ENCODE data around the gene ZCCHC24.

The ZCCHC24 gene

GRCh38 chr10:79468841-79469585, 23.6 kb upstream of the ZCCHC24 start:
- Histone ChIP-seq H2BK120ac (ENCODE audit: low read depth, low read length) (no peak overlapping the region), H3K36me3 (ENCODE audit: control insufficient read depth in 1 of 2, insufficient read depth in 2 of 2, low read depth in 1 of 2, low read length in 2 of 2) (no peaks in the 10 kb centered on the region), H3K79me1 (replicated peaks; ENCODE audit: low read length, poor library complexity, severe bottlenecking) (no peaks in the 10 kb centered on the region), H2AFZ (ENCODE audit: low read depth, low read length) (no peak overlapping the region), H3K4me3 (ENCODE audit: insufficient read depth in 1 of 2, low read depth in 1 of 2, low read length in 2 of 2) (no peak overlapping the region), H3K27me3 (ENCODE audit: control insufficient read depth in 1 of 2, insufficient read depth in 1 of 2, low read length in 2 of 2) (no peaks in the 10 kb centered on the region), H3K23ac (ENCODE audit: low read length in 2 of 2) (no peak overlapping the region), H3K4ac (ENCODE audit: low read depth in 1 of 2, low read length in 2 of 2) (no peak overlapping the region), H3K9ac (ENCODE audit: low read length) (no peak overlapping the region), H3K4me1 (ENCODE audit: control insufficient read depth, insufficient read depth, low read depth, low read length) (no peaks in the 10 kb centered on the region), H3K9me3 (ENCODE audit: control insufficient read depth, low read length) (no peaks in the 10 kb centered on the region), H3K14ac (ENCODE audit: low read length in 2 of 2) (no peak overlapping the region), H3K4me2 (ENCODE audit: low read length, poor library complexity, severe bottlenecking) (no peak overlapping the region), H2BK12ac (ENCODE audit: low read length in 2 of 2) (no peak overlapping the region), H2BK5ac (ENCODE audit: low read depth, low read length, poor library complexity, severe bottlenecking) (no peak overlapping the region), H3K18ac (ENCODE audit: low read depth in 1 of 2, low read length in 2 of 2) (no peak overlapping the region), H2AK5ac (ENCODE audit: low read length, severe bottlenecking) (no peak overlapping the region), H4K91ac (ENCODE audit: low read length) (no peak overlapping the region), H4K8ac (ENCODE audit: low read length) (no peak overlapping the region), H2BK15ac (ENCODE audit: low read depth, poor library complexity, severe bottlenecking) (peak overlapping the region; percentile 19), H3K27ac (ENCODE audit: low read length, poor library complexity, severe bottlenecking) (no peak overlapping the region)
- no peak for DNase-seq
- 70% methylated on average over 6 of the region's 6 CpGs for WGBS

GRCh38 chr10:79468015-79468560, 22.7 kb upstream of the ZCCHC24 start:
- no peak overlapping the region for H2AFZ ChIP-seq (ENCODE audit: low read depth, low read length)
- peak overlapping the region; percentile 55 for H2AK5ac ChIP-seq (ENCODE audit: low read length, severe bottlenecking)
- H4K8ac ChIP-seq (ENCODE audit: low read length), result peak overlapping the region; percentile 47
- H4K91ac ChIP-seq (ENCODE audit: low read length), result no peak overlapping the region
- H3K36me3 ChIP-seq (ENCODE audit: control insufficient read depth in 1 of 2, insufficient read depth in 2 of 2, low read depth in 1 of 2, low read length in 2 of 2), result no peaks in the 10 kb centered on the region
- H3K4me2 ChIP-seq (ENCODE audit: low read length, poor library complexity, severe bottlenecking), result no peak overlapping the region
- no peaks in the 10 kb centered on the region for H3K9me3 ChIP-seq (ENCODE audit: control insufficient read depth, low read length)
- no peak overlapping the region for H3K18ac ChIP-seq (ENCODE audit: low read depth in 1 of 2, low read length in 2 of 2)
- no peak overlapping the region for H2BK15ac ChIP-seq (ENCODE audit: low read depth, poor library complexity, severe bottlenecking)
- H2BK5ac ChIP-seq (ENCODE audit: low read depth, low read length, poor library complexity, severe bottlenecking), result no peak overlapping the region
- 77% methylated on average over 3 of the region's 3 CpGs for WGBS
- H3K4me1 ChIP-seq (ENCODE audit: control insufficient read depth, insufficient read depth, low read depth, low read length), result no peaks in the 10 kb centered on the region
- H3K79me1 ChIP-seq (replicated peaks; ENCODE audit: low read length, poor library complexity, severe bottlenecking), result no peaks in the 10 kb centered on the region
- no peak overlapping the region for H3K23ac ChIP-seq (ENCODE audit: low read length in 2 of 2)
- H3K27me3 ChIP-seq (ENCODE audit: control insufficient read depth in 1 of 2, insufficient read depth in 1 of 2, low read length in 2 of 2), result no peaks in the 10 kb centered on the region
- H3K14ac ChIP-seq (ENCODE audit: low read length in 2 of 2), result no peak overlapping the region
- peak overlapping the region; percentile 68 for H2BK120ac ChIP-seq (ENCODE audit: low read depth, low read length)
- peak overlapping the region in 1 of 2 experiments; percentile 1 for H2BK12ac ChIP-seq (ENCODE audit: low read length in 2 of 2)
- no peak overlapping the region for H3K4me3 ChIP-seq (ENCODE audit: insufficient read depth in 1 of 2, low read depth in 1 of 2, low read length in 2 of 2)
- no peak overlapping the region for H3K27ac ChIP-seq (ENCODE audit: low read length, poor library complexity, severe bottlenecking)
- no peak for DNase-seq
- peak overlapping the region; percentile 44 for H3K9ac ChIP-seq (ENCODE audit: low read length)
- H3K4ac ChIP-seq (ENCODE audit: low read depth in 1 of 2, low read length in 2 of 2), result no peak overlapping the region

GRCh38 chr10:79465341-79465740, 19.9 kb upstream of the ZCCHC24 start:
- Histone ChIP-seq H3K27me3 (ENCODE audit: control insufficient read depth in 1 of 2, insufficient read depth in 1 of 2, low read length in 2 of 2) (peaks cover 6 to 11% of the 10 kb centered on the region in 2 experiments), H3K14ac (ENCODE audit: low read length in 2 of 2) (no peak overlapping the region), H3K9me3 (ENCODE audit: control insufficient read depth, low read length) (no peaks in the 10 kb centered on the region), H3K23ac (ENCODE audit: low read length in 2 of 2) (no peak overlapping the region), H3K4me1 (ENCODE audit: control insufficient read depth, insufficient read depth, low read depth, low read length) (no peaks in the 10 kb centered on the region), H2BK12ac (ENCODE audit: low read length in 2 of 2) (no peak overlapping the region), H2AFZ (ENCODE audit: low read depth, low read length) (no peak overlapping the region), H3K4ac (ENCODE audit: low read depth in 1 of 2, low read length in 2 of 2) (no peak overlapping the region), H2BK15ac (ENCODE audit: low read depth, poor library complexity, severe bottlenecking) (no peak overlapping the region), H4K8ac (ENCODE audit: low read length) (no peak overlapping the region), H3K36me3 (ENCODE audit: control insufficient read depth in 1 of 2, insufficient read depth in 2 of 2, low read depth in 1 of 2, low read length in 2 of 2) (no peaks in the 10 kb centered on the region), H2AK5ac (ENCODE audit: low read length, severe bottlenecking) (no peak overlapping the region), H2BK120ac (ENCODE audit: low read depth, low read length) (no peak overlapping the region), H3K27ac (ENCODE audit: low read length, poor library complexity, severe bottlenecking) (no peak overlapping the region), H3K4me2 (ENCODE audit: low read length, poor library complexity, severe bottlenecking) (no peak overlapping the region), H3K79me1 (replicated peaks; ENCODE audit: low read length, poor library complexity, severe bottlenecking) (no peaks in the 10 kb centered on the region), H2BK5ac (ENCODE audit: low read depth, low read length, poor library complexity, severe bottlenecking) (no peak overlapping the region), H4K91ac (ENCODE audit: low read length) (no peak overlapping the region), H3K9ac (ENCODE audit: low read length) (no peak overlapping the region), H3K4me3 (ENCODE audit: insufficient read depth in 1 of 2, low read depth in 1 of 2, low read length in 2 of 2) (no peak overlapping the region), H3K18ac (ENCODE audit: low read depth in 1 of 2, low read length in 2 of 2) (no peak overlapping the region)
- no peak for DNase-seq
- WGBS, result 87% methylated on average over 2 of the region's 3 CpGs

- no peak overlapping the region for H2BK5ac ChIP-seq (ENCODE audit: low read depth, low read length, poor library complexity, severe bottlenecking)
- no peak overlapping the region for H2AK5ac ChIP-seq (ENCODE audit: low read length, severe bottlenecking)
- H3K4ac ChIP-seq (ENCODE audit: low read depth in 1 of 2, low read length in 2 of 2), result no peak overlapping the region
- no peaks in the 10 kb centered on the region for H3K36me3 ChIP-seq (ENCODE audit: control insufficient read depth in 1 of 2, insufficient read depth in 2 of 2, low read depth in 1 of 2, low read length in 2 of 2)
- H3K9ac ChIP-seq (ENCODE audit: low read length), result no peak overlapping the region
- no peak overlapping the region for H3K4me2 ChIP-seq (ENCODE audit: low read length, poor library complexity, severe bottlenecking)
- H3K27me3 ChIP-seq (ENCODE audit: control insufficient read depth in 1 of 2, insufficient read depth in 1 of 2, low read length in 2 of 2), result peaks cover 6 to 11% of the 10 kb centered on the region in 2 experiments
- H3K14ac ChIP-seq (ENCODE audit: low read length in 2 of 2), result no peak overlapping the region
- no peak overlapping the region for H2BK15ac ChIP-seq (ENCODE audit: low read depth, poor library complexity, severe bottlenecking)
- H3K79me1 ChIP-seq (replicated peaks; ENCODE audit: low read length, poor library complexity, severe bottlenecking), result no peaks in the 10 kb centered on the region
- no peaks in the 10 kb centered on the region for H3K9me3 ChIP-seq (ENCODE audit: control insufficient read depth, low read length)
- H2BK120ac ChIP-seq (ENCODE audit: low read depth, low read length), result no peak overlapping the region
- no peak overlapping the region for H4K8ac ChIP-seq (ENCODE audit: low read length)
- WGBS, result 70% methylated on average over 10 of the region's 10 CpGs
- no peak overlapping the region for H4K91ac ChIP-seq (ENCODE audit: low read length)
- peak; percentile 56 for DNase-seq
- H3K23ac ChIP-seq (ENCODE audit: low read length in 2 of 2), result peak overlapping the region in 1 of 2 experiments; percentile 10
- no peaks in the 10 kb centered on the region for H3K4me1 ChIP-seq (ENCODE audit: control insufficient read depth, insufficient read depth, low read depth, low read length)
- H2AFZ ChIP-seq (ENCODE audit: low read depth, low read length), result no peak overlapping the region
- peak overlapping the region; percentile 16 to 26 for H3K18ac ChIP-seq (ENCODE audit: low read depth in 1 of 2, low read length in 2 of 2)
- no peak overlapping the region for H2BK12ac ChIP-seq (ENCODE audit: low read length in 2 of 2)
- peak overlapping the region in 1 of 2 experiments; percentile 9 for H3K4me3 ChIP-seq (ENCODE audit: insufficient read depth in 1 of 2, low read depth in 1 of 2, low read length in 2 of 2)
- no peak overlapping the region for H3K27ac ChIP-seq (ENCODE audit: low read length, poor library complexity, severe bottlenecking)
These were observed 18.4 kb upstream of the ZCCHC24 start for GRCh38 chr10:79463578-79464496.
